NCI-H1436 treated with DMSO at 0.1 percent for 48 hours (cell line): Measurements from ENCODE around the gene ELL2.
"Not testable (repeated sequence)": the region's sequence is repeated elsewhere in the genome, so short reads cannot be mapped to it uniquely, and the experiment has no call there.

ENCODE experiments used
- DNase-seq: peaks from one replicate; lab custom pipeline; 2025; lab: John Stamatoyannopoulos, UW

The ELL2 gene

DNA sequence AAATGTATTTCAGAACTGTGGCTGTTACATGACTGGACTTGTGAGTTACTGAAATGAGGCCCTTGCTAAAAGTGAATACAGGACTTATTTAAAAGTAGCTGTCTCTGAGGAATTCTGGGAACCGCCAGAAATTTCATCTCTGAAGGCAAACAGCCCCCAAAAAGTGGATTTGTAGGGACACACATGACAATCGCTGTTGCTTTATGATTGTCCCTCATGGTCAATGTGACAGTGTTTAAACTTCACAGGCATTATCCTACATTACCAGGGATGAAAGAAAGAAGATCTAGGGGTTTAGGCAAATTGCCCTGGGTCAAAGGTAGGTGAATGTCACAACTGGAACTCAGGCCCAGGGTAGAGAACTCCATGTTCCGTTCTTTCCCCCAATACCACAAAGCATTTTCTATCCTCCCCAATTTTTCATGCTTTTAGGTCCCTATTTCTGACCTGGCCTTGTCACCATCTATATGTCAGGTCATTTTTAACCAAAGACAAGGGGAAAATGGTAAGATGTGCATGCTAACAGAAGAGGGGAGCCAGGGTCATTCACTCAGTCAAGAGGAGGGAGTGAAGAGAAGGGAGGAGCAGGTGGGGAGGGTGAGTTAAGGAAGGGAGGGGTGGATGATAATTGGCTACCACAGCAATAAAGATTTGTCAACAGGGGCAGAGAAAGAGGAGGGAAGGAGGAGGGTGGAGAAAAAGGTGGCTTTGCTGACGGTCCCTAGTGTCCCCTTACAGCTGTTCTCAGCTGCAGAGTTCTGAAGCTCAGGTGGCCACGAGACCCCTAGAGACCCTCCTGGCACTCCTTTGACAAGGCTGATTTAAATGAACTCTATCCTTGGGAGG lies 81.3 kb downstream of the ELL2 start:
- no peak for DNase-seq

DNA sequence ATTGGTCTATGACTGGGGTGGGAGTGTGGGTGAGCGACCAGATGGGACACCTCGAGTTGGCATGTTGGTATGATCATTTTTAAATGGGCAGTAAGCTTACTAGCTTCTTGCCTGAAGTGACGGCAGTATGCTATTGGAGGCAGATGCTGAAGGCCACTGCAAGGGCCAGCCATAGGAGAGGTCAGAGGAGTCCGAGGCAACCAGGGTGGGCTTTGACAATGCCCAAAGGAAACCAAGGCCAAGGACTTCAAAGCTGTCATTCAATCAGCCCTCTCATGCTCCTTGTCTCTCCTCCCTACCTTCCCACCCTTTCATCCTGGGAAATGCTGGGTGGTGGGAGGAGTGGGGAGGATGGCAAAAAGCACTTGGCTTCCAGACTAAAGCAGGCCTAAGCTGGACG lies 82.0 kb downstream of the ELL2 start:
- DNase-seq: no peak

DNA sequence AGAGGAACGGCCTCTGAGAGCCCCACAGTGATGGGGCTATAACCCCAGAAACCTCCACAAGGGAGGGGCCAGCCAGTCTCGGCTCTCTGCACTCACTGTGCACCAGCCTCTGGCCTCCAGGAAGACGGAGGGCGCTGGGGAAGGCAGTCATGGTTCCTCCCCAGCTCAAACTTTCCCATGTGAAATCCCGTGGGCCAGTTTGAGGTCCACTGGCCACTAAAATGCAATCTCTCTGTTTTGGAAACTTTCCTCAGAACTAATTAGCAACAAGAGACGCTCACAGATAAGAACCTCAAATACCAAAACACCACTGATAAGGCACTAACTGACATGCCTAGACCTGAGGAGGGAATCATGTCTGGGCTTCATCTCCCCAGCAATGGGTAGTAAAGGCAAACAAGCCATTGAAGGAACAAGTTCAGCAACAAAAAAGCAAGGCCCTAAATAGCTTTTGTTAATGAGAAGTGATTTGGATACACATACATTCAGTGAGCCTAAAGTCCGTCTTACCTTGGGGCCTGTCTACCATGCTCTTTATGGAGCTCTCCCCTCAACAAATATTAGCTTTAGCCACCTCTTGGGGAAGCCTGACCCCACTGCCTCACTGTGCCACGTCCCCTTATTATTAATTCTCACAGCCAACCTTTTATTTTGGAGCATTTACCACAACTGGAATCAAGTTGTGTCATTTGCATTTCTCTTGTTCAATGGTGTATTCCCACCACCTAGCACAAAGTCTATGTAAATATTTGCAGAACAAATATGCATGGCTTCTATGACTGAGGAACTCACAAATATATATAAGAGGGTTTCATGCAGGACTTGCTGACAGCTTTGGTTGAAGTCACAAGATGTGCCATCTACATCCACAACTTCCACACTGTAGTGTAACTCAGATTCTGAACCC lies 83.0 kb downstream of the ELL2 start:
- DNase-seq: no peak

DNA sequence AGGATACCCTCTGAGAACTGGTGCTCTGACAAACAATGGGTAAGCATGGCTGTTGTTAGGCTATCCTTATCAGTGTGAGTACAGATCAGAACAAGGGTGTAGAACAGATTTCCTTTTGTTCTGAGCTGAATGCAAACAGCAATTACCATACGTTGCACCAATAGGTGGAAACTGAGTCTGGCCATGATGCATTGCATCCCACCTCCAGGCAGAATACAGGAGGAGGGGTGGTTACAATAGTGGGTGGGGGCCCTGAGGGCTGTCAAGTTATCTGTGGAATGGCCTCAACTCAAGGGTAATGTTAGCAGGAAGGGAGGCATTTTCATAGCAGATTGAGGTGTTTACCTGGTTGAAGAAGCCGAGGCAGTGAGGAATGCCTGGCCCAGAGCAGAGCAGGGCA lies 84.9 kb downstream of the ELL2 start:
- no peak for DNase-seq

DNA sequence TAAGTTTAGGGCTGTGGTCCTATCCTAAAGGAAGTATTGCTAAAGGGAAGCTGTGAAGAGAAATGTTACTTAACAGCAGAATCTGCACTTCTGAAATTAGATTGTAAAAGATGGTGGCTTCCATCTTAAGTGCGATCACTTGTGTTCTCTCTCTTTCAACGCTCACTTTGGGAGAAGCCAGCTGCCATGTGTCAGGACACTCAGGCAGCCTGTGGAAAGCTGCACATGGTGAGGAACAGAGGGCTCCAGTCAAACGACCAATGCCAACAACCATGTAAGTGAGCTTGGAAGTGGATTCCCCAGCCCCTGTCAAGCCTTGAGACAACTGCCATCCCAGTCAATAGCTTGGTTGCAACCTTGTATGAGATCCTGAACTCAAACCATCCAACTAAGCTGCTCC lies 87.4 kb downstream of the ELL2 start:
- no peak for DNase-seq

DNA sequence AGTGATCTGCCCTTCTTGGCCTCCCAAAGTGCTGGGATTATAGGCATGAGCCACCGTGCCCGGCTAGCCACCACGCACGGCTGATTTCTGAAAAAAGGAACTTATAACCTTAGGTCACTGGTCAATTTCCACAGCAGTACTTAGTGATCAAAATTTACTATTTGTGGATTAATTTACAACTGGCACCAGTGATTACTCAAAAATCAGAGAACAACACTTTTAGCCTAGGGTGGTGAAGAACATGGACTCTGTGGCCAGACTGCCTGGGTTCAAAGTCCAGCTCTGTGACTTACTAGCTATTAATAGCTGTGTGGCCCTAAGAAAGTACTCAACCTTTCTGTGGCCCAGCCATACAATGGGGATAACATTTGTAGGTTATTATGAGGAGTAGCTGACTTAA lies 88.3 kb downstream of the ELL2 start:
- DNase-seq: no peak

DNA sequence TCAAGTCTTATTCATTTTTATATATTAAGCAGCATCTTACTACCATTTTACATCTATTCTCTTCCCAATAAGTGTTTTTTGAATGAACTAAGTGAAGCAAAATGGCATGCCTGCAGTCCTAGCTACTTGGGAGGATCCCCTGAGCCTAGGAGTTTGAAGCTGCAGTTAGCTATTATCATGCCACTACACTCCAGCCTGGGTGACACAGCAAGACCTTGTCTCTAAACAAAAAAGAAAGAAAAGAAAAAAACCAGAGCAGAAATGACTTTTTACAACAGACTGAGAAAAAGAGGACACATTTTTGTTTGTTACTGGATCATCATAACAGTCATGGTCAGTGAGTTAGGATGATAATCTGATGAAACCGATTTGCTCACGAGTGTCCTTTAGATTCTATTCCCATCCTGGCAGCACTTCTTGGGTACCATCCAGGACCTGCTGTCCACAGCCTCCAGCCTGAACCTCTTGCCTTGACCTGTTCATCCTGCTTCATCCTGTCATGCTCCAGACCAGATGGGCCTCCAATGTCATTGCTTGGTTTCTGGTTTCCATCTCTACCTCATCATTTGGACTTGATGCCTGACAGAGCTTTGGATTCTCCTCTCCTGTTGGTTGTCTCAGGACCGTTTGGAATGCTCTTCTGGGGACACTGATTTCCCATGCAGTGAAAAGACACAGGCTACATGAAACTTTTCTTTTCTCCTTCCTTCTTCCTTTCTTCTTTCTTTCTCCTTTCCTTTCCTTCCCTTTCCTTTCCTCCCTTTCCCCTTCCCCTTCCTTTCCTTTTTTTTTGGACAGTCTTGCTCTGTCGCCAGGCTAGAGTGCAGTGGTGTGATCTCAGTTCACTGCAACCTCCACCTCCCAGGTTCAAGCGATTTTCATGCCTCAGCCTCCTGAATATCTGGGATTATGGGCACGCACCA lies 89.0 kb downstream of the ELL2 start:
- no peak for DNase-seq

DNA sequence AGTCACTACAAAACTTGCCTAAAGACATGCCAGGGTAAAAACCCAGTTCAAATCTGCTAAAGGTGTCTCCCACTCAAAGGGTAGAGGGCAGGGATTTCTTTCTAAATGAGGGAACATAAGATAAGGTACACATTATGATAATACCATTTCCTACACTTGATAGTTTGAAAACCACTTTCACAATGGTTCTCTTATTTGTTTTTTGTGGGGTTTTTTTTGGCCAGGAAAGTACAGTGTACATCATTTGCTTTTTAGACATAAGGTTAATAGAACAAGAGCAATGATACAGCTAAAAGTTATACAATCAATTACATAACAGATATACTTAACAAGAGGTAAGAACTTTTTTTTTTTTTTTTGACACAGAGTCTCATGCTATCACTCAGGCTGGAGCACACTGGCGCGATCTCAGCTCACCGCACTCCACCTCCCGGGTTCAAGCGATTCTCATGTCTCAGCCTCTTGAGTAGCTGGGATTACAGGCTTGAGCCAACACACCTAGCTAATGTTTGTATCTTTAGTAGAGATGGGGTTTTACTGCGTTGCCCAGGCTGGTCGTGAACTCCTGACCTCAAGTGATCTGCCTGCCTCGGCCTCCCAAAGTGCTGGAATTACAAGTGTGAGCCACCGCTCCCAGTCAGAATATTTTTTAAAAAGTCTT lies 90.4 kb downstream of the ELL2 start:
- no peak for DNase-seq

DNA sequence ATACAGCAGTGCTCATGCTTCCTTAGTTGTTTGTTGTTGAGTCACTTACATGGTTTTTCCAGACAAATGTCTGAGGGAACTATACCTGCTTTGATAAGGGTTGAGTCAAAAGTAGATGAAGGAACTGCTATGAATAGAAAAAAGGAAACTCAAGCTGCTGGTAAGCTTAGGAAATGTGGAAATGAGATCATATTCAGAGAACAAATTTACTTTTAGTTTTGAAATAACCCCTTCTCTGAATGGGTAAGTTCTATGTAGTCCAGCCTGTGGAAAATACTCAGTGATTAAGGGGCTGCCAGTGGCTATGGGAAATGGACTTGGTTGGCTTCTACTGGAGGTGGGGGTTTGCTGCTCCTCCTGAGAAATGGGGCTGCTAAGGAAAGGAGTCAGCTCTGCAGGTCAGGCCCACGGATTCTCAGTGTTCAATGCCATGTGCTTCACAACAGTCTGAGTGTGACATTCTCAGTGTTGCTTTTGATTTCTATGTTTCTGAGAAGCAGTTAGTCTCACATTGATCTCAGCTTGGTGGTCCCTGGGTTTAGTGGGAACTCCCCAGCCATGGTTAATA lies 91.5 kb downstream of the ELL2 start:
- DNase-seq: no peak

DNA sequence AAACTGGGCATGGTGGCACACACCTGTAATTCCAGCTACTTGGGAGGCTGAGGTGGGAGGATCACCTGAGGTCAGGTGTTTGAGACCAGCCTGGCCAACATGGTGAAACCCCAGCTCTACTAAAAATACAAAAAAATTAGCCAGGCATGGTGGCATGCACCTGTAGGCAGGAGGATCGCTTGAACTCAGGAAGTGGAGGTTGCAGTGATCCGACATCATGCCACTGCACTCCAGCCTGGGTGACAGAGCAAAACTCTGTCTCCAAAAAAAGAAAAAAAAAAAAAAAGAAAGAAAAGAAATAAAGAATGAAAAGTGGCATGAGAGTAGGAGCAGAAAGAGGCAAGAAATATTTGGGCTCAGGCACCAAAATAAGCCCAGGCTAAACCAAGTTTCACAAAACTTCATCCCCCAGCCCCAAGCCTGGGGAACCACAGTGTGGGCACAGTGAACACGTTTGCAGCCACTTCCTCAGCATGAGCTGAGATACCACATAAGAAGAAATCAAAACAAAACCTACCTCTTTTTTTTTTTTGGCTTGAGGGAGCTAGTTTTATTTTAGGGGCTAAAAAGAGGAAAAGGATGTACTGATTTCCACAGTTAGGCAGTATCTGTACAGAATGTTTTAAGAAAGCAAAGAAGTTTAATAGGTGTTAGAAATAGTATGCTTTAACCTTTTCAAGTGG lies 92.3 kb downstream of the ELL2 start:
- not testable (repeated sequence) for DNase-seq

DNA sequence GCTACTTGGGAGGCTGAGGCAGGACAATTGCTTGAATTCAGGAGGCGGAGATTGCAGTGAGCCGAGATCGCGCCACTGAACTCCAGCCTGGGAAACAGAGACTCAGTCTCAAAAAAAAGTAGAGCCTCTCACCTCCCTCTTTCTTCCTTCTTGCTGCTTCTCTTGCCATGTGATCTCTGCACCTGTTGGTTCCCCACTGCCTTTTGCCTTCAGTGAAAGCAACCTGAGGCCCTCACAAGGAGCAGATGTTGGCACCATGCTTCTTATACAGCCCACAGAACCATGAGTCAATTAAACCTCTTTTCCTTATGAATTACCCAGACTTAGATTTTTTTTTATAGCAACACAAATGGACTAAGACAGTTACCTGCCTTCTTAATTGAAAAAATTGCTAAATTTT lies 93.5 kb downstream of the ELL2 start:
- no peak for DNase-seq

DNA sequence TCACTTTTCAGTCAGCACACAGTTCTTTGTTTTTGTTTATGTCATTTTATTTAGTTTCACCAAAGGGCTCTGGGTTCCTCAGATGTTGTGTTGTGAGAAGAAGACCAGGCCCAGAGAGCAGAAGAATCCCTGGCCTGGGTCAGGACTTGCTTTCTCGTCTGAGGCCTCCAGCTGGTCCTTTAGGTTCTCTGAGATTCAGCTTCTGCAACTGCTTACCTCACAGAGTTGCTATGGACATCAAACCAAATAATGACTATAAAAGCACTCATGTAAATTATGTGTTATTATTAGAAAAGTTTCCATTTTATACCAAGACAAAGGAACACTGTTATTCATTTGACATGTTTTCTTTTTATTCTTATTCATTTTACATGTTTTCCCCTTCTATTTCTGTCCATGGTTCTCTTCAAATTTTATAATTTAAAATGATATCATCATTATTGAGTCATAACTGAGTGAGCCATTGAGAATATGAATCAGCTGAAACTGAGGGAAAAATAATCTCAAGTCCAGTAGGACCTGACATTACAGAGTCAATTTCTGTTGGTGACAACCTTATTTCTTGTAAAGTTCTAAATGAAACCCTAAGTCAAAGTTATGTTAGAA lies 95.1 kb downstream of the ELL2 start:
- DNase-seq: no peak

DNA sequence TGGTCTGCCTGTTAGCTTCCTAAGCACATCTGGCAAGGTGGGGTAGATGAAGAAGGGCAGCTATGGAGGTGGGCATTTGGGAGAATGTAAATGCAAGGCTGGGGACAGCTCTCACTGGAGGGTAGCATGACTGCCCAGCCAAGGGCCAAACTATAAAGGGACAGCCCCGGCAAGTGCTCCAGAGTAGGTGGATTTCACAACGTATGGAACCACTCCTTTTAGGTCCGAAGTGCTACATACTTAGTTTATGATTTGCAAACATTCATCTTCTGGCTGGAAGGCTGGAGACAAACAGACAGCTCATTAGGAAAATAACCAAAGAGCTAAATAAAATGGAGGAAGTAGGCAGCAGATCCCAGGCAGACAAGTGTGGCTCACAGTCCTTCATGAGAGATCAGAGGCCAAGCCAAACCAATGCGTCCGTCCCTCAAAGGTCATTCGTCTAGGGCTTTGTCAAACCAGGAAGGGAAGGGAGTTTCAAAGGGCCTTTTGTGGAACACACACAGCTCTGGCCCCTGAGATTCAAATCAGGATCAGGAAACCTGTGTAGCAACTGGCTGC lies 96.6 kb downstream of the ELL2 start:
- no peak for DNase-seq

DNA sequence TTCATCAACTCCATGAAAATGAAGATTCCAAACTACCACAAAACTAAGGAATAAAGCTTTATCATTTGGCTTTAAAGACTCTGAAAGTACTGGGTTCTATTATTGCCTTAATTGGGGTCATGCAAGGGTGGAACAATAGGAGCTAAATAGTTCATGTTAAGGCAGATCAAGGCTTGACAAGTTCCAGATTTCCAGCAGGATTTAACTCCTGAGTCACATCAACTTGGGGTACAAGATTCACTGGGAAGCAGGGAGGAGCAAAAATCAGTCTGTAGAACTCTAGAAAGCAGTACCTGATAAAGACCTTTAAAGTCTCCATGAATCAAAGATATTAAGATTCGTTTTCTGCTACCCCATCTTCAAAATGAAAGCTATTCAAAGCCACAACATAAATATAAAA lies 97.2 kb downstream of the ELL2 start:
- no peak for DNase-seq

DNA sequence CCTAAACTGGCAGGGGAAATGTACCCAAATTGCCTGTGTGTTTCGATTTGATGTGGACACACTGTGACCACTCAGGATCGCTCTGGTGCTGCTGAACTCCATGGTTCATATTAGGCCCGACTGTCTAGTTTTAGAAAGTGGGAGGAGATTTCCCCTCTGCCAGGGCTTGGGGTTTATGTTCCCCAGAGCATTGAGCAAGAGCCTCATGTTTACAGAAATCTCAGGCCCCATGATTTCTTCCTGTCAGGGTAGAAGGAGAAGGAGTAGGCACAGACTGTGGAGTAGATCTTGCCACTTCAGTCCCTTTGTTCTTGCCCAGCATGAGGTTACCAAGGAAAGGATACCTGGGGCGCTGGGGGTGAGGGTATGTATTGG lies 98.3 kb downstream of the ELL2 start:
- DNase-seq: no peak

DNA sequence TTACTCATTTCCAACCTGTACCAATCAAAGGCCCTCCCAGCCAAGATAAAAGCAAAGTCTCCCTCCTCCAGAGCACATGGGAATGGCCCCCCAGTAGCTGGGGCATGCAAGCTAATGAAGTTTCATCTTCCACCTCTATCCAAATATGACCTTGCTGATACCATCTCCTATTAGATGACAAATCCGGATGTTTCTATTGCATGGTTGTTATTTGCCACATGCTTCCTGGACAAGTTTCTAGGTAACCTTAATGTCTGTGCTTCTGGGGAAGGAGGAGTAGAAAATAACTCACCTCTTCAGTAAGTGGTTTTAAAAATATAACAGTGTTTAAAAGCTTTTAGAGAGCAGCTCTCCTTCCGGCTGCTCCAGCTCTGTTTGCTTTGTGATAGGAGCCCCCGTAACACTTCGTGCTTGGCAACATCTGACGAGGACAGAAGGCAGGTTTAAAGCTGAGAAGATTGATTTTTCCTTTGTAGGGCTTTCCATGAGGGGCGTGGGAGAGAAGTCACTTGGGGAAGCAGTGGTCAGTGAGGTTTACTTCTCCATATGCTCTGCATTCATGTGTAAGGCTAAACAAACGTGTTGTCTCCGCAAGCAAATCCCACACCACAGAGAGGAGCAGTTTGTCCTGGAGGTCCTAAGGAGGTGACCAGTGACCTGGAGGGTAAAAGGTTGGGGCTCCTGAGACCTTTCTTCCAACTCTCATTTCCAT lies 98.8 kb downstream of the ELL2 start:
- peak; percentile 58 for DNase-seq

DNA sequence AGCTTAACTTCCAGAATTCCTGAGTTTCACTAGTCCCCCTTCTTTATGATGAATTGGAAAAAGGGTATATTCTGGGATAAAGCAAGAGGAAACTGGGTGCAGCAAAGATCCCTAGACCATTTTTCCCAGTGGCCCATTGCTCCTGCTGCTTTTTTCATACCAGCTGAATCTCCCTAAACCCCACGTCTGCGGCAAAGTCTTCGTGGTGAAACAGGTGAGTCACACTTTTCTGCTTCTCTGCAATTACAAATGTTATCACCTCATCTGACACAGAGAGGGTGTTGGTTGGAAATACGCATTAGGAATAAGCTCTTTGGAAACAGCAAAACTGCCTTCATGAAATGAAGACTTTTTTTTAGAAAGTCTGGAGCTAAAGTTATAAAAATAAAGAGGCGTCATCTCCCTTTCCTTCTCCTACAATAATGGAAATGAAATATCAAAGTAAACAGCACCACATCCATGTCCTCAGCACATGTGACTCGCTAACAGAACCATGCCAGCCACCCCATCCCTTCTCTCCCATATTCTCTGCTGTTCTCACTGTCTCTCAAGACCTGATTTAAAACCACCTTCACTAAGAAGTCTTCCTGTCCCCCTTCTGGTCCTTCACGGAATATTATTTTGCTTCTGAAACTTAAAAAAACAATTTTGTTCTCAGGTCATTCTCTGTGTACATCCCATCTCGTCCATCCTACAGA lies 99.6 kb downstream of the ELL2 start:
- no peak for DNase-seq

DNA sequence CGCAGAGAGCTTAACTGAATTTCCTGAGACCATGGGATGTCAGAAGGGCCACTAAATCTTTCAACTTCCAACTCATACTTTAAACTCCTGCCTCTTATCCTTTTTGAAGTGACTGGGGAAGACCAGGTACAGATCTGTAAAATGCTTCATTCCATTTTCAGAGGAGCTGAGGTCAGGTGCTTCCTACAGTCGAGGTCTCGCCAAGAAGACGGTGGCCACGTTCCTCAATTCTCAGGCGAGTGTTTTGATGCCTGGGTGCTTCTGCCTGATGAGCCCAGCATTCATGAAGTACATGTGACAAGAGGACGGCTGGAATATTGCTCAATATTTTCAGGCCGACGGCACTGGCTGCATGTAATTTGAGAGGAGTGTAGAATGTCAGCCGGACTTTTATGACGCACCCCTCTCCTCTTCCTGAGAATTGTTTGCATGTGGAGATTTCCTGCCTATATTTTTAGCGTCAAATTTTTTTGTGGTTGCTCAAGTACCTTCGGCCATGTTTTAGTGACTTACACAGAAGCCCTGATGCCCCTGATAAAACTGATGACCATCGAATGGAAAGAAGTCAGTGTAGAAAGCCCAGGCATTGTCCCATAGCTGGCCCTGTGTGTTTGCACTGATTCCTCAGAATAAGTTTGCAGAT lies 100.3 kb downstream of the ELL2 start:
- no peak for DNase-seq
